ENCODE results near the gene NFKBIA.
"Not testable (repeated sequence)": the region's sequence is repeated elsewhere in the genome, so short reads cannot be mapped to it uniquely, and the experiment has no call there.

Gene NFKBIA

GRCh38 chr14:35438910-35439713, 34.6 kb upstream of the NFKBIA start:
- Histone ChIP-seq H3K79me2 (ENCODE audit: low read length) (no peaks in the 10 kb centered on the region), H3K27ac (ENCODE audit: low read length) (no peak overlapping the region), H4K20me1 (ENCODE audit: insufficient read depth, low read length) (no peaks in the 10 kb centered on the region), H2AFZ (ENCODE audit: low read depth, low read length) (no peak overlapping the region), H3K9ac (ENCODE audit: low read length) (no peak overlapping the region), H3K4me3 (ENCODE audit: low read length) (no peak overlapping the region), H3K36me3 (replicated peaks; ENCODE audit: low read depth, low read length) (no peaks in the 10 kb centered on the region), H3K4me1 (ENCODE audit: low read length) (peaks cover 7% of the 10 kb centered on the region; the same call in 1 of the 2 replicates), H3K27me3 (ENCODE audit: low read depth, low read length) (no peaks in the 10 kb centered on the region), H3K9me3 (ENCODE audit: insufficient read depth, low read length) (no peaks in the 10 kb centered on the region), H3K4me2 (ENCODE audit: low read length) (no peak overlapping the region)
- TF ChIP-seq CTCF (IDR thresholded peaks at IDR 0.05; ENCODE audit: low read depth, low read length) (peak; percentile 46), EZH2phosphoT487 (IDR thresholded peaks at IDR 0.05; ENCODE audit: low read depth) (no peak)

GRCh38 chr14:35438492-35438891, 33.9 kb upstream of the NFKBIA start:
- H4K20me1 ChIP-seq (ENCODE audit: insufficient read depth, low read length); H3K27ac ChIP-seq (ENCODE audit: low read length); H3K9me3 ChIP-seq (ENCODE audit: insufficient read depth, low read length); H3K4me1 ChIP-seq (ENCODE audit: low read length); H3K4me2 ChIP-seq (ENCODE audit: low read length); H3K27me3 ChIP-seq (ENCODE audit: low read depth, low read length); H3K79me2 ChIP-seq (ENCODE audit: low read length); H2AFZ ChIP-seq (ENCODE audit: low read depth, low read length); H3K9ac ChIP-seq (ENCODE audit: low read length); H3K4me3 ChIP-seq (ENCODE audit: low read length); H3K36me3 ChIP-seq (replicated peaks; ENCODE audit: low read depth, low read length): not testable (repeated sequence)

- Histone ChIP-seq H3K9me3 (ENCODE audit: insufficient read depth, low read length) (no peaks in the 10 kb centered on the region), H3K9ac (ENCODE audit: low read length) (no peak overlapping the region), H3K27ac (ENCODE audit: low read length) (no peak overlapping the region), H3K4me1 (ENCODE audit: low read length) (peaks cover 12% of the 10 kb centered on the region), H3K4me3 (ENCODE audit: low read length) (no peak overlapping the region), H2AFZ (ENCODE audit: low read depth, low read length) (no peak overlapping the region), H4K20me1 (ENCODE audit: insufficient read depth, low read length) (no peaks in the 10 kb centered on the region), H3K79me2 (ENCODE audit: low read length) (no peaks in the 10 kb centered on the region), H3K36me3 (replicated peaks; ENCODE audit: low read depth, low read length) (no peaks in the 10 kb centered on the region), H3K27me3 (ENCODE audit: low read depth, low read length) (no peaks in the 10 kb centered on the region), H3K4me2 (ENCODE audit: low read length) (no peak overlapping the region)
- TF ChIP-seq CTCF (IDR thresholded peaks at IDR 0.05; ENCODE audit: low read depth, low read length) (no peak), EZH2phosphoT487 (IDR thresholded peaks at IDR 0.05; ENCODE audit: low read depth) (no peak)
Measured at GRCh38 chr14:35435177-35435576, 30.6 kb upstream of the NFKBIA start.

GRCh38 chr14:35433826-35434225, 29.3 kb upstream of the NFKBIA start:
- no peaks in the 10 kb centered on the region for H3K79me2 ChIP-seq (ENCODE audit: low read length)
- H3K9me3 ChIP-seq (ENCODE audit: insufficient read depth, low read length), result no peaks in the 10 kb centered on the region
- no peak for TF ChIP-seq CTCF (IDR thresholded peaks at IDR 0.05; ENCODE audit: low read depth, low read length)
- TF ChIP-seq EZH2phosphoT487 (IDR thresholded peaks at IDR 0.05; ENCODE audit: low read depth), result no peak
- no peaks in the 10 kb centered on the region for H4K20me1 ChIP-seq (ENCODE audit: insufficient read depth, low read length)
- no peak overlapping the region for H3K27ac ChIP-seq (ENCODE audit: low read length)
- H3K27me3 ChIP-seq (ENCODE audit: low read depth, low read length), result no peaks in the 10 kb centered on the region
- H2AFZ ChIP-seq (ENCODE audit: low read depth, low read length), result no peak overlapping the region
- H3K4me1 ChIP-seq (ENCODE audit: low read length), result peaks cover 15% of the 10 kb centered on the region
- no peak overlapping the region for H3K4me3 ChIP-seq (ENCODE audit: low read length)
- H3K4me2 ChIP-seq (ENCODE audit: low read length), result no peak overlapping the region
- no peaks in the 10 kb centered on the region for H3K36me3 ChIP-seq (replicated peaks; ENCODE audit: low read depth, low read length)
- H3K9ac ChIP-seq (ENCODE audit: low read length), result no peak overlapping the region

All from OCI-LY3 (cell line).